ENCODE measurements around the gene THSD4.

THSD4 gene

GRCh38 chr15:71333839-71334238 is 218.6 kb downstream of the THSD4 start:
- no peak for DNase-seq

- no peak for DNase-seq
Measured at GRCh38 chr15:71334434-71334833, 219.2 kb downstream of the THSD4 start.

GRCh38 chr15:71334873-71335272 is 219.6 kb downstream of the THSD4 start:
- DNase-seq: no peak

GRCh38 chr15:71335591-71335990 is 220.3 kb downstream of the THSD4 start:
- no peak for DNase-seq

- DNase-seq: no peak
Measured at GRCh38 chr15:71336671-71337070, 221.4 kb downstream of the THSD4 start.

- no peak for DNase-seq
Measured at GRCh38 chr15:71337197-71337845, 222.1 kb downstream of the THSD4 start.

- no peak for DNase-seq
Measured at GRCh38 chr15:71338265-71338664, 223.0 kb downstream of the THSD4 start.

GRCh38 chr15:71338827-71339542 is 223.7 kb downstream of the THSD4 start:
- DNase-seq: no peak

- DNase-seq: no peak
Measured at GRCh38 chr15:71341811-71342550, 226.7 kb downstream of the THSD4 start.

- DNase-seq: no peak
Measured at GRCh38 chr15:71342658-71343057, 227.4 kb downstream of the THSD4 start.

- no peak for DNase-seq
Measured at GRCh38 chr15:71344316-71344715, 229.0 kb downstream of the THSD4 start.

GRCh38 chr15:71345186-71345585 is 229.9 kb downstream of the THSD4 start:
- DNase-seq: no peak

- no peak for DNase-seq
Measured at GRCh38 chr15:71346464-71346863, 231.2 kb downstream of the THSD4 start.

GRCh38 chr15:71348597-71348996 is 233.3 kb downstream of the THSD4 start:
- no peak for DNase-seq

GRCh38 chr15:71349336-71349735 is 234.1 kb downstream of the THSD4 start:
- DNase-seq: no peak

GRCh38 chr15:71349736-71350526 is 234.7 kb downstream of the THSD4 start:
- DNase-seq: no peak

- DNase-seq: no peak
Measured at GRCh38 chr15:71350622-71351378, 235.5 kb downstream of the THSD4 start.

GRCh38 chr15:71352125-71352524 is 236.9 kb downstream of the THSD4 start:
- DNase-seq: no peak

GRCh38 chr15:71352765-71353164 is 237.5 kb downstream of the THSD4 start:
- DNase-seq: no peak

GRCh38 chr15:71353171-71353570 is 237.9 kb downstream of the THSD4 start:
- DNase-seq: no peak

- no peak for DNase-seq
Measured at GRCh38 chr15:71355268-71355667, 240.0 kb downstream of the THSD4 start.

GRCh38 chr15:71357321-71357732 is 242.1 kb downstream of the THSD4 start:
- DNase-seq: no peak

Data from NCI-H187 treated with DMSO at 0.1 percent for 48 hours (cell line).